LoVo (cell line): Measurements from ENCODE around the gene UNC93B1.
"Not testable (repeated sequence)": the region's sequence is repeated elsewhere in the genome, so short reads cannot be mapped to it uniquely, and the experiment has no call there.

Experiments used
- DNase-seq: peaks from one replicate; pipeline ENCODE4 v3.0.0-alpha.2; 2016; ENCODE audit warnings: low spot score

The UNC93B1 gene

DNA sequence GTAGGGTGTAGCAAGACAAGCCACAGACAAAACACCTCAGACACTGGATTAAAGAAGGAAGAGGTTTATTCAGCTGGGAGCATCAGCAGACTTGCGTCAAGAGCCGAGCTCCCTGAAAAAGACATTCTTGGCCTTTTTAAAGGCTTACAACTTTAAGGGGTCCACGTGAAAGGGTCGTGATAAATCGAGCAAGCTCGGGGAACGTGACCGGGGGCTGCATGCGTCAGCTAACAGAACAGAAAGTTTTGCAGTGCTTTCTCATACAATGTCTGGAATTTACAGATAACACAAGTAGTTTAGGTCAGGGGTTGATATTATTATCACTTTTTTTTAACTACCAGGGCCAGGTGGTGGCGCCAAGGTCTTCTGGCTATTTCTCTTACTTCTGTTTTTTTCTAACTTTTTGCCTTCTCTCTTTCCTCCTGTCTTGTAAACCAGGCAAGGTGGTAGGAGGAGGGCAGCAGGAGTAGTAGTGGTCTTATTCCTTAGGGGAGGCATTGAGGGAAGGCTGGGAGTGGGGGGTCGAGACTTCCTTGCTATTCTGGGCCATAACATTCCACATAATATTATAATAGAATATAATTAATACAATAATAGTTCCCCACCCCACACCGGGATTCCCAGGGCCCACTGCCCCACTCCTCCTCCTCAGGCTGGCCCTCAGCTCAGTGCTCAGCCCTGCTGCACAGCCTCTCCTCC, 5.6 kb upstream of the UNC93B1 start:
- no peak for DNase-seq

DNA sequence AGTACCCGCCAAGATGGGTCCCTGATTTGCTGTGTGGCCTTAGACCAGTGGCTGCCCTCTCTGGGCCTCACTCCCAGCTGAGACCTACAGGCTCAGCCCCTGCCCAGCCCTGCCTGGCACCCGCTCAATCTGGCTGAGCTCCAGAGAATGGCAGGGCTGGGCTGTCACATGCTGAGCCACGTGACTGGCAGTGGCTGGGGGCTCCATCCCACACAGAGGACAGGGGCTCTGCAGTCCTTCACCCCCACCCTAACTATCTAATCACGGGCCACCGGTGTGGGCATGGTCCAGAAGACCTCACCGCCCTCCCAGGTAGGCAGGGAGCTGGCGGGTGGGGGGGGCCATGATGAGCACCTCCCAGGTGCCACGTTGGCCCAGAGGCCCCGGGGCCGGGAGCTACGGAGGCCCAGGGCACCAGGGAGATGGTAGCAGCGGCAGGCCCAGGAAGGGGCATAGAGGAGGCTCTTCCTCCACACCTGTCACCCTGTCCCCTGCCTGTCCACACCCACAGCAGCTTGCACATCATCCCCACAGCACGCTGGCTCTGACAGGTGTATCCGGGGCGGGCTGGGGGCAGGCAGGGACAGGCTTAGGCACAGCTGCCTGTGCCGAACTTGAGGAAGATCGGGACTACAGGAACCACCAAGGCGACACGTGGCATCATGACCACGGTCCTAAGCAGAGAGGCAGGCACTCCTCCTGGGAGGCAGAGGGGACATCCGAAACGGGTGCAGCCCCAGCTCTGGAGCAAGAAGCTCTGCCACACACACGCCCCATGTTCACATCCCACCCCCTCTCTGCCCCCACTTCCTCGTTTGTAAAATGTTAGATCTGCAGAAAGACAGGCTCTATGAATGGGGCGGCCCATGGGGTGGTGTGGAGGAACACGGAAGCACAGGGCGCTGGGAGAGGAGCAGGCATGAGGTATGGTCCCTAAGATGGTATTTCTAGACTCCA, 4.8 kb upstream of the UNC93B1 start:
- no peak for DNase-seq

DNA sequence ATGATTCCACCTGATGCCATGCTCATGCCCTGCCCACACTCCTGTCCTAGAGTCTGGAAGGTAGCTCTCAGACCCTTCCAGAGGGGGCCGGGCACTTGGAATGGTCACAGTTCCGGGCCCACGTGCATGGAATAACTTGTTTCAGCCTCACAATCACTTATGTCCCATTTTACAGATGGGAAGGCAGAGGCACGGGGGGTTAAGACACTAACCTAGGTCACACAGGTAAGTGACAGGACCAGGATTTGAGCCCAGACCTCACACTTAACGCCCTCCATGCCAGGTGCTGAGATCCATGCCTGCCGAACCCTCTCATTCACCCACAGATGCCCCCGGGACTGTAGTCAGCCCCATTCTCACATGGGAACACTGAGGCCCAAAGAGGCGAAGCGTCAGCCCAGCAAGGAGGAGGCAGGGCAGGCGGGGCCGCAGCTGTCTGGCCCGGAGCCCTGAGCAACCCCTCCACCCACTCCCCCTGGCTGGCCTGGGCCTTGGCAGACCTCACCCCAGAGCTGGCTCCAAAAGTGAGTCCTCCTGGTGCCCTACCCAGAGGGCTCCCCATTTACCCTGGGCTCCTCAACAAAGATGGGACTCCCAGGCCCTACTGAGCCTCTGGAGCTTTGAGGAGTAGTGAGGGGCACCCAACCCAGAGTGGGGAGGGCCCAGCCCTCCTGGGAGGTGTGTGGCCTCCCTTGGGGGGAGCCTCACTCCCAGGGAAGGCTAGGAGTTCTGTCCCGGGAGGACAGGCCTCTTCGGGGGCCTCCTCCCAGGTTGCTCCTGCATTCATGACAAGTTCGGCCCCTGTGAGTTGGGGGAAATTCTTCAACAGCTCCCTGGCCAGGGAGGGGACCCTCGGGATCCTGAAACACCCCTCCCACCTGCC, 3.8 kb upstream of the UNC93B1 start:
- DNase-seq = no peak

DNA sequence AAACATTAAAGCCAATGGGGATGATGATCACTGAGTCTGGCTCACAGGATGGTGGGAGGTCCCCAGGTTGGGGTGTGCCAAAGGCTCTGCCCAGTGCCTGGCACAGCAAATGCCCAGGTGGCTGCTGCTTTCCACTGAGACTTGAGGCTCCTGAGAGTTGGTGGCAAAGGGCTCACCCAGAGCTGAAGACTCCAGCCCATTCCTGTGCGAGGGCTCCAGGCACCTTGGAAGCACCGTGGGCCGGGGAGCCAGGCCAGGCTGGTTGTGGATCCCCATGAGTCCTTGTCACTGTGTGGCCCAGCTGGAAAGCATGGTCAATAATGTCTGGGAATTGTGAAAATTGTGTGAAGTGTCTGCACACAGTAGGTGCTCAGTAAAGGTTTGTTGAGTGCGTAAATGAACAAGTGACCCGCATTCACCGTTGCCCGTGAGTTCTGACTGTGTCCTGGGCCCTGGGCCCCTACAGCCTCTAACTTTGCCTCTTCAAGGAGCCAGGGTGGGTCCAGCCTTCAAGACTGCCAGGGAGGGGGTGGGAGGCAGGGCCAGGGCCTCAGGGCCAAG, 2.8 kb upstream of the UNC93B1 start:
- DNase-seq = no peak

DNA sequence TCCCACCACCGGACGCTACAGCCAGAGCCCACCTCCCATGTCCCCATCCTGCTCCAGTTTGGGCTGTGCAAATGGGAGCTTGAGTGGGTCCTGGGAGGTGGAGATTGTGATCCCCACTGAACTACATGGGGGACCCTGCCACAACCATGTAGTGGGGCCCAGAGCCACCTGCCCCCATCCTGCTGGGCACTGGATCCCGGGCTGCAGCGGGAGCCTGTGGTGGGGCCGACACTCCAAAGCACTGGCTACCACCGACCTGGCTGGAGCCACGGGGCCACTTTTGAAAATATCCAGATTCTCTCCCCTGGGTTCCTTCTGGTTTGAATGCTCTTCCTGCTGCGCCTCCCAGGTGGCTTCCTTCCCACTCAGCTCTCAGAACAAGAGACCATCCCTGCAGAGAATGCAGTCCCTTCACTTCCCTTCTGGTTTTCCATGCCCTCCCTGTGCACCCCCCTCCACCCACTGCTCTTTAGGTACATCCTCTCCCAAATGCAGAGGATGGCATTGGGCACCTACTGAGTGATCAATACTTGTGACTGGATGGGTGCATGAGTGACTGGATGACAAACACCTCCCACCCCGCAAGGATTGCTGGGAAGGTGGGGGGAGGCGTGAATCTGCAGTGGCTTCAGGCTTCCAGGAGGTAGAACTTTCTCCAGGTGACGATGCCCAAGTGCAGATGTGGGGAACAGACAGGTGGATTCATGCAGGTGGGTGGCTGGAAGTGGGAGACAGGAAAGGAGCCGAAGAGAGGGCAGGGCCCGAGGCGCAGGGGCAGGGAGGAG, 846 bp upstream of the UNC93B1 start:
- no peak for DNase-seq

DNA sequence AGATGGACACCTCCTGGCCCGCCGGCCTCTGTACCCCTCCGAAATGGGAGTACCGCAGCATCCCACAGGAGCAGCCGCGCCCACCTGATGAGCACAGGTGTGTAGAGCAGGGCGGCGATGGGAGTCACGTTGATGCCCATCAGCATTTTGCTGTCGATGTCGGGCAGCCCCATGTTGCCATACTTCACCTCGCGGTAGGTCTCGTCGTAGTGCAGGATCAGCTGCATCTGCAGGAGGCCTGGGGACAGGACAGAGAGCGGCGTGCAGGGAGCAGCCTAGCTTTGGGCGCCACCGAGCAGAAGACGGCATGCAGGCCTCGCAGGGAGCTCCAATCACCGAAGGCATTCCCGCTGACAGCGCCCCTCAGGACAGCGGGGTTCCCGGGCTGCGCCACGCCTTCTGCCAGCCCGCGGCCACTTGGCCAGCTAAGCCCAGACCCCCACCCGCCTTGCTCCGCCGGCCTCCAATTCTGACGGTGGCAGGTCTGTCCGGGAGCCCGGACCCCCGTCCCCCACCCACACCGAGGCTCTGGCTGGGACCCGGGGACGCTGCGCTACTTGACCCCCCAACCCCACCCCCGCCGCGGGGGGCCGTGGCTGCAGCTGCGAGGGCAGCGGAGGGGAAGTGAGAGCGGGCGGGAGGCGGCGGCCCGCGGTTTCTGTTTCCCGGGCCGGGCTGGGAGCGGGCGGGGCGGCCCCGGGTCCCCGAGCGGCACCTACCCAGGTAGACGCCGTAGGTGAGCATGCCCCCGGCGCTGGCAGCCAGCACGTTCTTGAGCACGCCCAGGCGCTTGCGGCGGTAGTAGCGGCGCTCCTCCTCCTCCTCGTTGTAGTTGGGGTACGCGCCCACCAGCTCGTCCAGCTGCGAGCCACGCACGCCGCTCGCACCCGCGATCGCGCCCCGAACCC, 705 bp downstream of the UNC93B1 start:
- peak; percentile 45 for DNase-seq

DNA sequence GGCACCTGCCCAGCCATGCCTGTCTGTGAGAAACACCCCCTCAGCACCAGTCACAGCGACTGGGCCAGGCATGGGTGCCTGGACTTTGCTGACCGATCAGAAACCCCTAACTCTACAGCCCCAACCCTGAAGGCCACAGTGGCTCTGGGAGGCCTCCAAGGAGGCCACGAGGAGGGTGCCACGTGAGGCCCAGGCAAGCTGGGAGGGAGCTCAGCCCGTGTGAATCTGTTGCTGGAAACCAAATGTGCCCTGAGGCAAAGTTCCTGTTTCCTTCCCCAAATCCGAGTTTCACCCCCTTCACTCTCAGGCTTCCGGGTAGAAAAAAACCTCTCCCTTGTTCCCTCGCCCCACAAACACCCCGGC, 1.3 kb downstream of the UNC93B1 start:
- no peak for DNase-seq

DNA sequence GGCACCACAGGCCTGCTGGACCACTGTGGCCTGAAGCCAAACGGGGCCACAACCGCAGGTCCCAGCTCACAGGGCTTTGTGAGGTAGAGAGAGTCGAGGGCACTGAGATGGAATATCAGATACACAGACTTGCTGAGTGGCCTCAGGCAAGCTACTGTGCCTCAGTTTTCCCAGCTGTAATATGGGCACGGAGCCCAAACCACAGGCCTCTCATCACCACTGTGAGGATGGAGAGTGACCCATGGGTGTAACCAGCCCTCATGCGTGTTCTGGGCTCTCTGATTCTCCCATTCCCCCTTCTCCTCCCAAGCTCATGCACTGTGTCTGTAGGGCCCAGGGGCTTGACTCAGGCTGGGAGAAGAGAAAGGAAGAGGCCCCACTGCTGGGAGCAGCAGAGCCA, 4.2 kb downstream of the UNC93B1 start:
- no peak for DNase-seq

DNA sequence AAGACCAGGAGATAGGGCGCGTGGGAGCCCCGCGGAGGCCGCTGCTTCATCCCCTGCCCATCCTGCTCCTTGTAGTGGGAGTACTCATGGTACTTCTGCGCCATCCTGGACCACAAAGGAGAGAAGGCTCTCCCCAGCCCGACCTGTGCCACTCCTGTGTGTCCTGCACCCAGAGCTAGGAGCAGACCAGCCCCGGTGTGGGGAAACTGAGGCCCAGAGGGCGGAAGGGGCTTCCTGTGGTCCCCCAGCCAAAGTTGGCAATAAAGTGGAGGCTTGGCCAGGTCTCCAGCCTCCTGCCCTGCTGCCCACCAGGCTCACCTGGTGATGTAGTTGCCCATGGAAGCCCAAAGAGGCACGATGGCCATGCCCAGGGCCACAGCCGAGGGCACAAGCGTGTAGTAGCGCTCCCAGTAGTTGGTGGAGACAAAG, 4.7 kb downstream of the UNC93B1 start:
- no peak for DNase-seq

DNA sequence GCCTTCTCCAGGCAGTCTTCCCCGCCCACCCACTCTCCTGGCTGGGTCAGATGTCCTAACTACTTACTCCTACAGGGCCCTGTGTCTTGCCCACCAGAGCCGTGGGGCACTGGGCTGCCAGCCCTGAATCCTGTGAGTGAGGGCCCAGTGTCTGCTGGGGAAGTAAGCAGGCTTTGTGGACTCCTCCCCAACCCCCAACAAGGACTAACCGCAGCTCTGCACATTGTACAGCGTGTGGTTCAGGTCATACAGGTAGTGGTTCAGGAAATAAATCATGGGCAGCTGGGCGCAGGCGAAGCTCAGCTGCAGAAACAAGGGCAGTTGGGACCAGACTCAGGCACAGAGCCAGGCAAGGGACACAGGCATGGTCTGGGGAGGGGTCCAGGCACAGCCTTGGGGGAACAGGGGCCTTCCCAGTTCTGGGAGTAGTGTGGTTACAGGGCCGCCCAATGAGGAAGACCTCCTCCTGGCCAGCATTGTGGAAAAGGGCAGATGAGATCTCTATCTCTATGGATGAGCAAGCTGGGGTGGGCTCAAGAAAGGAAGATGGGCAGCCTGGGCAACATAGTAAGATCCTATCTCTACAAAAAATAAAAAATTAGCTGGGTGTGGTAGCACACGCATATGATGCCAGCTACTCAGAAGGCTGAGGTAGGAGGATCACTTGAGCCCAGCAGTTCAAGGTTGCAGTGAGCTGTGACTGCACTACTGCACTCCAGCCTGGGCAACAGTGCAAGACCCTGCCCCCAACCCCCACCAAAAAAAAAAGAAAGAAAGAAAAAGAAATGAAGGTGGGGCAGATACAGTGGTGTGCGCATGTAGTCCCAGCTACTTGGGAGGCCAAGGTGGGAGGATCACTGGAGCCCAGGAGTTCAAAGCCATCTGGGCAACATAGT, 5.5 kb downstream of the UNC93B1 start:
- no peak for DNase-seq

DNA sequence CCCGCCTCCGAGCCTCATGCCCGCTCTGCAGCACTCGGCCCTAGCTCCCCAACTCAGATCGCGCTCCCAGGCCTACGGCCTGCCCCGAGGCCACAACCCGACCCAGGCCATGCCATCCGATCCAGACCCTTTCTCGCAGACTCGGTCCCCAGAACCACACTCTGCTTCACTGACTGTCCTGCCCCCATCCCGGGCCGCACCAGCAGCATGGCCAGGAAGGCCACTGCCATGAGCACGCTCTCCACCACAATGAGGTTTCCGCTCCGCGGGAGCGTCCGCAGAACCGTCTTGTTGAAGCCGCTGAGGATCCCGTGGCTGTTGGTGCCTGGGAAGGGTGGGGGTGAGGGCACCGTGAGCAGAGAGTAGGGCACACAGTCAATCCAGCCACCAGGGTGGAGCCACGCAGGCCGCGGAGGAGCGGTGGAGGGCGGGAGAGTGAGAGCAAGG, 6.4 kb downstream of the UNC93B1 start:
- no peak for DNase-seq

DNA sequence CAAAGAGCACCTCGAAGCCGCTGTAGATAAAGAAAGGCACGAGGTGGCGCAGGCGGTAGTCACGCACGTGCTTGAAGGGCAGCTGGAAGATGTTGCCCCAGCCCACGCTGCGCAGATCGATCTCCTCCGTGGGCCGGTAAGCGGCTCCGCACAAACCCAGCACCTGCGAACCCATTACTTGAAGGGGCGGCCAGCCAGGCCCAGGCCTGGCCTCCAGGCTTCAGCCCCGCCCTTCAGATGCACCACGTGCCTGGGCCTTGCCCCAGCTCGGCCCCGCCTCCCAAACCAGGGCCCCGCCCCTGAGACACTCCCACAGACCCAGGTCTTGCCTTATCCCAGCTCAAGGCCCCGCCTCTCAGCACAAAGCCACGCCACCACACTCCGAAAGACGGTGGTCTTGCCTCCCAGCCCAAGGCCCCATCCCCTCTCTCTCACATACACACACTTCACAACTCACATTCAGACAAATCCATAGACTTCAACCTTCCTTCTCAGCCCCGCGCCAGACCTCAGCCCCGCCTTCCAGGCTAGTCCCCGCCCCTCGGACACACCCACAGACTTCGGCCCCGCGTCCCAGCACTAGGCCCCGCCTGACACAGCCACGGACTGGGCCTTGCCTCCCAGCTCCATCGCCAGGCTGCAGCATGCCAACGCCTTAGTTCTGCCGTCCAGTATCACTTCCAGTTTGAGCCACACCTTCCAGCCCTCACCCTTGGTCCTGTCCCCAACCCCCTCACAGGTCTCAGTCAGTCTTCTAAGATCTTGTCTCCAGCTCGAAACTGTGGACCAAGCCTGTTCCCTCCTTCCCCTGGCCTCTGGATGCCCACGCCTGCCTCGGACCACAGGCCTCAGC, 7.0 kb downstream of the UNC93B1 start:
- no peak for DNase-seq

DNA sequence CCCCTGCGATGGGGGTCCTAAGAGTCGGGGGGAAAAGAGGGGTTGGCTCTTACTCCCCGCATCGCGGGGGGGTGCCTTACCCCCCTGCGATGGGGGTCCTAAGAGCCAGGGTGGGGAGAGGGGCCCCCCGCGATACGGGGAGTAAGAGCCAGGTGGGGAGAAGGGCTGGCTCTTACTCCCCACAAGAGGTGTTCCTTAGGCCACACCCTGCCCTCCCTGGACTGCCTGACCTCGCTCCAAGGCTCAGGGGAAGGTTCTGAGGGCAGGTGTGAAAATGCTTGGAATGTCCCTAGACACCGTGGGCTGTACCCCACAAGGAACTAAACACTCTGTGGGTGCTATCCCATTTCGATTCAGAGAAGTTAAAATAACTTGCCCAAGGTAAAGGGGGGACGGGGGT, 7.8 kb downstream of the UNC93B1 start:
- DNase-seq = no peak

DNA sequence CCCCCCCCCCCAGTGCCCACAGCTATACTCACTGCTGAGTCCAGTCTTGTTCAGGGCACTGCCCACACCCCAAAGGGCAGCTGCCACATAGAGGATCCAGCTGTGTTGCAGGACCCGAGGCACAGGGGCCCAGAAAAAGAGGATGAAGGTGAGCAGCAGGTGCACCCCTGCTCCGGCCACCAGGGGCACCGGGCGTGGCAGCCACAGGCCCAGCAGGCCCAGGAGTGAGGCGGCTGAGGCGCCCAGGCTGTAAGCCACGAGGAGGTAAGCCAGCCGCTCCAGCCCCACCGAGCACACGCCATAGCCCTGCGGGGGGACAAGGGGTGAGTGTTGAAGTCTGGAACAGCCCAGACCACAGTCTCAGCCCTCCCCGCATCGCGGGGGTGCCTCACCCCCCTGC, 8.3 kb downstream of the UNC93B1 start:
- not testable (repeated sequence) for DNase-seq

DNA sequence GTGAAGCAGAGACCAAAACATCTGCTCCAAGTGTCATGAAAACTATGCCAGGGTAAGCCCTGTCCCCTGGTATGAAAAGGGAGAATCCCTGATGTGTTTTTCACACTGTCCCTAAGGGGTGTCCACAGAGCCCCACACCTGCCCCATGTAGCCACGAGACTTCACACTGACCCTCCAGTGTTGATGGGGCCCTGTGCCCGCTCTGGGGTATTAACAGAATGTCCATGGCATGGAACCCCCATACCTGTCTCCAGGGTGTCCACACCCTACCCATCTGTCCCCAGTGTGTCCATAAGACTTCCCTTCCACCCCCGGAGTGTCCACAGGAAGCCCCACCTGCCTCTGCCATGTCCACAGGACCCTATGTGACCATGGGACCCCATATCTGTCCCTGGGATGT, 8.8 kb downstream of the UNC93B1 start:
- not testable (repeated sequence) for DNase-seq

DNA sequence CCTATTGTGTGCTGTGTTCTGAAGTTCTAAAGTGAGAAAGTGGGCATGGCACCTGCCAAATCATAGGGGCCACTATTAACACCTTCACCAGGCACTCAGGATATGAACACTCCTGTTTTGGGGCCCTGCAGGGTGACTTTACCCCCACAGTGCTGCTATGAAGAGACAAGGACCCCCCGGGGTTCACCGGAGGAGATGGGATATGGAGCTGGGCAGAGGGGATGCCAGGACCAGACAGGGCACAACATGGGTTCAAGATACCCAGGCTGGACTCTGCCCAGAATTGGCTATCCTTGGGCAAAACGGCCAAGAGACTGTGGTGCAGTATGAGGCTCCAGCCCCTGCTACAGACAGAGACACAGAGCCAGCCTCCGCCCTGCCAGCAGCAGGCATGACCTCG, 9.5 kb downstream of the UNC93B1 start:
- DNase-seq = not testable (repeated sequence)

DNA sequence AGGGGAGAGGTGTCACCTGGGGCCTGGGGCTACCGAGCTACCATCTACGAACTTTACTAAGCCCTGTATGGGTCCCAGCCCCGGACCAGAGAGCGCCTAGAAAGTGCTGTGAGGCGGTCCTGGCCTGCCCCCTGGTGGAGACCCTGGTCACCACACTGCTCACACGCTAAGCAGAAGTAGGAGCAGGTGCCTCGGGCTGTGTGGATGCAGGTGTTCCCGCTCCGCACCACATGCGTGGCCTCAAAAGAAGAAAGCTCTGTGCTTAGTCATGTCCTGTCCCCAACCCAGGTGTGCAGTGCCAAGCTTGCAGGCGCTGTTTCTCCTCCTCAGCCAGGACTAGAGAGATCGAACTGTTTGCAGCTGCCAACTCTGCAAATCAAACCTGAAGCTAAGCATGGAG, 10.1 kb downstream of the UNC93B1 start:
- DNase-seq = not testable (repeated sequence)
